GM18508 (cell line): Measurements from ENCODE around the gene SCNM1.
A peak's percentile ranks its signal among the peaks of the same experiment; 100 is the strongest.
"Not testable (repeated sequence)": the region's sequence is repeated elsewhere in the genome, so short reads cannot be mapped to it uniquely, and the experiment has no call there.

Experiments
- ATAC-seq: cut with Tn5 transposase; IDR thresholded peaks from one replicate; pipeline ENCODE4 v1.9.1; 2021; ENCODE audit warnings: moderate number of reproducible peaks; ENCODE audit not compliant: insufficient read depth, unreplicated experiment

Gene SCNM1

DNA sequence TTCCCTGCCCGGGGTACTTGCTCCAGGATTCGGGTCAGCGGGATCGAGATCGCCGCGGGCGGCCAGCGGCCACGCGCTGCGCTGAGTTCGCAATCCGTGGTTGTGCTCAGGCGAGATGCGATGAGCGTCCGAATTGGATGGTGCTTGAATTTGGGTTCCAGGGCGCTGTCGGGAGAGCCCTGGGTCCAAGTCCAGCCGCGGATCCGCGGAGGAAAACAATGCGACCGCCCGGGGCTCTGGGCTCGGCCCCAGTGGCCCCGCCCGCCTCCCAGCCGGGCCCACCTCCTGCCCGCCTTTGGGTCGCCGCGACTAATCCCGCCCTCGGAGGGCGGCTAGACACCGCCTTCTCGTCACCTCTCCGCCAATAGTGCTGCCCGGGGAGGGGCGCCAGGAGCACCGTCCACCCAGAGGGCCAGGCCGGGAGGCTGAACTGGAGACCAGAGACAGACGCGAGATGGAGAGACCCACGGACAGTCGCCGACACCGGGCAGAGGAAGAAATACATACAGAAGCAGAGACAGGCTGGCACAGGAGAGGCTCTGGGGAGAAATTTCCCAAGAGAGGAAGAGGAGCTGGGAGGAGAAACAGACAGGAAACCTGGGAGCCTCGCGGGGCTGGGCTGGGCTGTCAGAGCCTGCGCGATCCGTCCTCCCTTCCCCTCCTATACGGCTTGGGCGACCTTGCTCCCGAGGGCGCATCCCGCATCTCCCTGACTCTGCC, 19.4 kb upstream of the SCNM1 start, which contains the start of gene SEMA6C:
Gene SEMA6C, minus strand, starts transcription at position 220 of the 720 bp plus-strand sequence. CDS start 4,010 bp downstream, outside the sequence.
- ATAC-seq: no peak

DNA sequence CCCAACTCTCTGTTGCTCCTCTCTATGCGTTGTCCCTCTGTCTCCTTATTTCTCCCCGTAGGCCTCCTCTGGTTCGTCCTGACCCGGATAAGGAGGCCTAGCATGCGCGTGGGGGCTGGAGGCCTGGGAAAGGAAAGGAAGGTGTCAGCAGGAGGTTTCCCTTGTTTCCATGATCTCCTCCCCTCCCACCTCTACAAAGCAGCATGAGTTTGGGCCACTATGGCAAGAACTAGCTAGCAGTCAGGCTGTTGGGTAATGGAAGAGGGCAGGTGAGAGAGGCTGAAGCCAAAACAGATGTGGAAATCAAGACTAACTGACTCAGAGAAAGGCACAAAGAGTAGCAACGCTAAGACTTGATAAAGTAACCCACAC, 18.8 kb upstream of the SCNM1 start:
- no peak for ATAC-seq

DNA sequence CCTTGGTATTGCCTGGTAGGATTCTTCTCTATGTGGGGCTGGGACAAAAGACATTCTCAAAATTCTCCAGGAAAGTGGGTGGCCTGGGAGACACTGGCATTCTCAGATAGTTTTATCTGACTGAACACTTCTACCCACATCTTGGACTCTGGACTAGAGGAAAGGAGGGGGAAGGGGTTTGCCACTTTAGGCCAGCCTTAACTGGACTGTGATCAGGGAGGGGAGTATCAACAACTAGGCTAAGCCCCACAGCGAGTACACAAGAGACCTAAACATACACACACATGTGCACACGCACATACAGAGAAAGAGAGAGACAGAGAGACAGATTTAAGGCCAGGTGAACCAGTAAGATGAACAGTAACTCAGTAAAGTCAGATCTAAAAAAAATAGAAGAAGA, 18.3 kb upstream of the SCNM1 start:
- no peak for ATAC-seq

DNA sequence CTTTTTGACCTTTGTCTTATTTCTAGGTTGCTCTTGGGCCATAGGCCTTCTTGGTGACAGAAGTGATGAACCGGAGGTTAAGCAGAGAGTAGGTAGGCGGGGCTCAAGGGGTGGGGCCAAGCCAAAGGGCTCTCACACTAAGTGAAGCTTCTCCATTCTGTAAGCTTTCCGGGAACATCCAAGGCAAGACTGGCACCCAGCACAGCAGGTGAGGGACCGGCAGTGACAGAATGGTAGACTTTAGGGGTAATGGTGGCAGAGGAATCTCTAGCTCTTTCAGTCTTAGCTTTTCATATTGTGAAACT, 9.5 kb upstream of the SCNM1 start, which contains the start of gene TNFAIP8L2:
Gene TNFAIP8L2, plus strand, starts transcription at position 135 of the 305 bp plus-strand sequence. CDS start 2,049 bp downstream, outside the sequence.
- no peak for ATAC-seq

DNA sequence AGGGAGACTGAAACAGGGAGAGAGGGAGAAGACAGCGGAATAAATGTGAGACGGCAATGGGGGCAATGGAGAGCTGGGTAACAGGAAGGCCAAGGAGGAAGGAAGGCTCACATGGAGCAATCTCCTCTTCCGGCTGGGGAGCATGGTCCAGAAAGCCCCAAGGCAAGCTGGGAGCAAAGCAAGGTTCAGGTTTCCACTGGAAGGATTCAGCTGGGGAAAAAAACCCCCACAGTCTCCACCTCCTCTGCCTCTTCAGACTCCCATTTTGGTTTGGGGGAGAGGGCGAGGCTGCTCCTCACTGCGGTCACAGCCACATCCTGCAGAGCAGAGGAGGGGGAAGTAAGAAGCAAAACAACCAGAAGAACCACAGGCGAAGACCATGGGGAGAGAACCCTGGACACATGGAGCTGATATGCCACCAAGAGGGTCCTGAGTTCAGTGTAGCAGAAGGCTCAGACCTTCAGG, 8.8 kb upstream of the SCNM1 start:
- ATAC-seq: no peak

DNA sequence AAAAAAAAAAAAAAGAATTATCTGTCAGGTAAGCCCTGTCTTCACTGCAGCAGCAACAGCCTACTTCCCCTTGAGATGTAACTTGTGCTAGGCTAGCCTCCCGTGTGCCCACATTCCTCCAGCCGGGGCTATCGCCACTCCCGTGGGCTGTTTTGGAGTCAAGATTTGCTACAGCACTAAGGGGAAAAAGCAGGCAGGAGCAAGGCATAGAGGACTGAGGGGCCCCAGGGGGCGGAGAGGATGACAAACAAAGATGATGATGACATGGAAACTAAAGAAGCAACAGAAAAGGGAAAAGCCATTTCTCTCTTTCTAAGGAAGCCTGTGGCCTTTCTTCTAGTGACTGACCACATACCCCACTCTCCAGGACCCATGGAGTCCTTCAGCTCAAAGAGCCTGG, 7.6 kb upstream of the SCNM1 start:
- no peak for ATAC-seq

DNA sequence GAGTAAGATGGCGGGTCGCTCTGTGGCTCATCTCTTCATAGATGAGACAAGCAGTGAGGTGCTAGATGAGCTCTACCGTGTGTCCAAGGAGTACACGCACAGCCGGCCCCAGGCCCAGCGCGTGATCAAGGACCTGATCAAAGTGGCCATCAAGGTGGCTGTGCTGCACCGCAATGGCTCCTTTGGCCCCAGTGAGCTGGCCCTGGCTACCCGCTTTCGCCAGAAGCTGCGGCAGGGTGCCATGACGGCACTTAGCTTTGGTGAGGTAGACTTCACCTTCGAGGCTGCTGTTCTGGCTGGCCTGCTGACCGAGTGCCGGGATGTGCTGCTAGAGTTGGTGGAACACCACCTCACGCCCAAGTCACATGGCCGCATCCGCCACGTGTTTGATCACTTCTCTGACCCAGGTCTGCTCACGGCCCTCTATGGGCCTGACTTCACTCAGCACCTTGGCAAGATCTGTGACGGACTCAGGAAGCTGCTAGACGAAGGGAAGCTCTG, 7.1 kb upstream of the SCNM1 start:
- ATAC-seq: no peak

DNA sequence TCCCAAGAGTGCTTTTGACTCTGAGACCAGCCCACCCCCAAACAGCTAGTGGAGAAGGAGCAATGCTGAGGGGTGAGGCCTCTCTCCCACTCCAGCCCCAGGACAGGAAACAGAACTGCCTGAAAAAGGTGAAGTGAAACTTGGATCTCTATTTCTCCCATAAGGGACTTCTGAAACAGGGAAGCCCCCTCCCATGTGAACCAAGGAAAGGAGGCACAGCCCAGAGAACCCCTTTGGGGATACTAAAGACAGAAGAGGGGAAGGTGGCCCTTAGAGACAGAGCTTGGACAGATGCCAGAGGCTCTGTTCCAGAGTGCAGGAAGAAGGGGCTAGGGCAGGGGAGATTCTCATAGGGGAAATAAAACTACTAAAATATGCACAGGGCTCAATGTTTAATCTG, 6.6 kb upstream of the SCNM1 start:
- no peak for ATAC-seq

DNA sequence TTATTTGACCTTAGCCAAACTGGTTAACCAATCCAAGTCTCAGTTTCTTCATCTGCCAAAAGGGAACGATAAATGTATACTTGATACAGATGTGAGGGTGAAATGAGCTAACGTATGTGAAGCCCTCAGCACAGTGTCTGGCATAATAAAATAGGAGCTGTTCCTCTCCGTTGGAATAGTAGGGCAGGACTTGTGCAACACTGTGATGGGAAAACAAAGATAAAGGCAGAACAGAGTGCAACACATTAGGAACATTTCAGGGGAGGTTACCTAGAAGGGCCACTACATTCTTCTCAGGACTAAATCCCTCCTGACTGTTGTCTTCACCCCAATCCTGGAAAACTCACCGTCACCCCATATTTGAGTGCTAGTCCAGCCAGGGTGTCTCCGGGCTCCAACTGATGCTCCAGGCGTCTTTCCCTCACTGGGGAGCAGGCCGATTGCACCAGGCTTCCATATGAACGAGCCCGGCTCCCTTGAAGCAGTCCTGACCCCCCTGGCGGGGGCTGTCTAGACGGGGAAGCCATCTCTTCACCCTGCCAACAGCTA, 1.1 kb upstream of the SCNM1 start:
- no peak for ATAC-seq

DNA sequence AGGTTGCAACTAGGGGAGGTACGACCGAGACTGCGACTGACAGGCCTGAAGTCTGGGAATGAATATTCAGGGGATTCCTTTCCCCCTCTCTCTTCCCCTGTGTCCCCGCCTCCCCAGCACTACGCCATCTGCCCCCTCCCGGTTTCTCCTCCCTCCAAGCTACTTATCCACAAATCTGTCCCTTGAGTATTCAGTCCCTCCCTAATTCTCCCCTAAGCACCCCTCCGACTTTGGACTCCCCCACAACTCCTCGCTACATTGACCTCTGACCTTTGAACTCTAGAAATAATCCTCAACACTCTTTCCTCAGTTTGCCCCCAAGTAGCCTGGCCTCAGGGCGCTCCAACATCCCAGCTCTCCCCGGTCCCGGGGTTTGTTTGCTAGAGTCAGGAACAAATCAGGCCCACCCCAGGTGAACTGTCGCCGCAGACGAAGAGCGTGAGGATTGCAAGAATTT, 635 bp upstream of the SCNM1 start:
- no peak for ATAC-seq

DNA sequence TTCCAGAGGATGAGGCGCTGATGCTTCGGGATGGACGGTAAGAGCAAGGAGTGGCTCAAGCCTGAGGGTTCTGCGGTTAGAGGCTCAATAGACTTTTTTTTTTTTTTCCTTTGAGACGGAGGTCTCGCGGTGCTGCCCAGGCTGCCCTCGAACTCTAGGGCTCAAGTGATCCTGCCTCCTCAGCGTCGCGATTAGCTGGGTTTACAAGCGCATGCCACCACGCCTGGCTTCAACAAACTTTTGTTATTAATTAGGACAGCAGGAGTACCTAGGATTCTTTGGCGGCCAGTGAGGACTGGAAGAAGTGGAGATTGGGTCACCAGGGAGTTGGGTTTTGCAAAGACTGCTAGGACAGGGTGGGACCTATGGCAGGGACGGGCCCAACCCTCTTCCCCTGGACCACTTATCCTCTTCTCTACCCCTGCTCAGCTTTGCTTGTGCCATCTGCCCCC, 587 bp downstream of the SCNM1 start:
- no peak for ATAC-seq

DNA sequence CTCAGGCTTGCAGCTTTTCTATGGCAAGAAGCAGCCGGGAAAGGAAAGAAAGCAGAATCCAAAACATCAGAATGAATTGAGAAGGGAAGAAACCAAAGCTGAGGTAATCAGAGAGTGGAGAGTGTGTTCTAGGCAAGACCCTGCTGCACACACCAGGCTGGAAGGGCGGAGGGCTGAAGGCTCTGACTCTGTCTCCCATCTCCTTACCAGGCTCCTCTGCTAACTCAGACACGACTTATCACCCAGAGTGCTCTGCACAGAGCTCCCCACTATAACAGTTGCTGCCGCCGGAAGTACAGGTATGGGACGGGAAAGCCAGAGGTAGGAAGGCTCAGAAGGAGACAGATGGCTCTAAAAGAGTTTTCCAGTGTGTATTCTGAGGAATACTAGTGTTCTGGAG, 1.2 kb downstream of the SCNM1 start:
- no peak for ATAC-seq

DNA sequence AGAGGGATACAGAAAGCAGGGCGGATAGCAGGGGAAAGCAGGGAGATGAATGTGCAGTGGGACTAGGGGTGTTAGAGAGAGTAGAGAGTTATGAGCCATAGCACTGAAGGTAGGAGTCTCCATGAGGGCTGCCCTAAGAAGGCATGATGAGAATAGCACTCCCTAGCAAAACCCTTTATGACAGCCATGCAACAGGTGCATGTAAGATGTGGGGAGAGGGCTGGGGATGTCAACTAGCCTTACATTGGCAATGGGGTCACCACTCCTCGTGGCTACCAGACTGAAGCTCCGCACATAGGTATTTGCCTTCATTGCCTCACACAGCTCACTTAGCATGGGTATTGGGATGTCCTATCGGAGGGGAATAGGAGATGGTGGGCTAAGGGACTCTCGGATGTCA, 5.2 kb downstream of the SCNM1 start:
- no peak for ATAC-seq

DNA sequence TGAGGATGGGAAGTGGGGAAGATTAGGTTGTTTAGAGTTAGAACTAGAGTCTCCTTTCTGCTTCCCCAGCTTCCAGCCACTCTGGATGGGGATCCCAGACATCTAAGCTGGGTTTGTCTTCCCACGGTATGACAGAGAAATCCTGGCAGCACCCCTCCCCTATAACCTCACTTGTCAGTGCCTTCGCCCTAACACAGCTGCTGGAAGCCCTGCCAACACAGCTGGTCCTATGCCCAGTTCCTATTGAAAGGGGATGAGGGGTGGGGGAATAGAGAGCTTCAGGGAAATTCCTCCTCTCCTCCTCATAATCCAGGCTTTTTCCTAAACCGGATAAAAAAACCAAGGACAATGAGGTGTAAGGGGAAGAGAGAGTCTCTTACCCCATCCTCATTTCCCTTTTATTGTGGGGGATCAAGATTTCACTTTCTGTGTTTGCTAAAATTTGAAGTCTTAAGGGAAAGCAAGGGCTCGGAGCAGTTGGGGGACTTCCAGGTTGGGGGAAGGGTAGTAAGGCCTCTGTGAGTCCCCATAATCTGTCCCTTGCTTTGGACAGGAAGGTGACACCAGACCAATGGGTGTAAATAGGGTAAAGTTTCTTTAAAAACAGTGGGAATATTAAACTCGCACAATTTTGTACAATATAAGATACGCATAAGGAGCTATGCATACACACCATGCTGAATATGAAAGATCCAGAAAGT, 9.2 kb downstream of the SCNM1 start:
- ATAC-seq: no peak

DNA sequence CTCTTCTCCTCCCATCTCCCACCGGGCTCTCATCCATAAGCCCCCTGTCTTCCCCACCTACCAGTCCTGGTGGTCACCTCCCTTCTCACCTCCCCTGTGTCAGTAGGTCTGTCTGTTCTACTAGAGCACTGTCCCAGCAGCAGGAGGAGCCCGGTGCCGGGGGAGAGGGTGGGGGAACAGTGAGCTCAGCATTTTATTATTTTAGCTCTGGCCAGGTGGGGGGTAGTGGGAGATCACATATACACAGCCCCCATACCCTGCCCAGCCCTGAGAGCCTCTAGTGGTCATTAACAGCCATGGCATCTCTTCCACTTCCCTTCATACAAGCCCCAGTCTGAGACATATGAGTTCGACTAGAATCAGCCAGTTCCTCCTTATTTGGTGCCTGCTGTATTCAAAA, 9.9 kb downstream of the SCNM1 start, which contains the start of gene TMOD4:
Gene TMOD4, minus strand, starts transcription at position 119 of the 400 bp plus-strand sequence. CDS start 1,106 bp downstream, outside the sequence.
- no peak for ATAC-seq

DNA sequence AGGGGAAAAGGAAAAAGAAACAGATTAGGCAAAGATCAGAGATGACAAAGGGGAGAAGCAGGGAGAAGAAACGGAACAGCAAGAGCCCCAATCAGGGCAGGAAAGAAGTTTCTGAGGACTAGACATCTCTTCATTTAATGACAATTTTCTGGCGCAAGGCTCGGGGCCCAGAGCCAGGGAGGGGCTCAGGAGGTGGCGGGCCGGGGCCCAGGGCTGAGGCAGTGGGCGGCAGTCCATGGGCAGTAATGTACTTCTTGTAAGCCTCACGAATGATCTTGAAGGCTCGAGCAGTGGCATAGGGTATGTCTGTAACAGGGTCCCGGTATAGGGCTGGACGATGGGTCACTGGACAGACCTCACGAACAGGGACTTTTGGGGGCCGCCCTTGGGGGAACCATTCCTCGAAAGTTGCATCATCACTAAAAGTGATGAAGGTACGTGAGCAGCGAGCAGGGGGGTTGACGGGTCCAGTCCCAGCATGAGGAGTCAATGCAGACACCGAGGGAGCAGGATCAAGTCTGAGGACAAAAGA, 10.6 kb downstream of the SCNM1 start:
- no peak for ATAC-seq

DNA sequence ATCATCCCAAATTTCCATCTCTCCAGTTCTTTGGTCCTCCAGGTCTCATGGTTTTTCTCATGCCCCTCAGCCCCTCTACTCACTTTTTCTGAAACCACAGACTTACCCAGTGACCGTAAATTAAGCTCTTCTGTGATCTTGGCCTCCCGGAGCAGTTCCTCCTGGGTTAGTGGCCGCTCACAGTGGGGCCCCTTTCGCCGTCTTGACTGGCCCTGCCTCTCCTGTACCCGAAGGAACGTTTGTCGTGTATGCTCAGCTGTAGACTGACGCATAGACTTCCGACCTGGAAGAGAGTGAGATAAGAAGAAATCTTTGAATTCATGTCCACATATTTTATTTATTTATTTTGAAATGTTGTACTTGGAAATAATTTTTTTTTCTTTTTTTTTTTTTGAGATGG, 18.3 kb downstream of the SCNM1 start:
- no peak for ATAC-seq

DNA sequence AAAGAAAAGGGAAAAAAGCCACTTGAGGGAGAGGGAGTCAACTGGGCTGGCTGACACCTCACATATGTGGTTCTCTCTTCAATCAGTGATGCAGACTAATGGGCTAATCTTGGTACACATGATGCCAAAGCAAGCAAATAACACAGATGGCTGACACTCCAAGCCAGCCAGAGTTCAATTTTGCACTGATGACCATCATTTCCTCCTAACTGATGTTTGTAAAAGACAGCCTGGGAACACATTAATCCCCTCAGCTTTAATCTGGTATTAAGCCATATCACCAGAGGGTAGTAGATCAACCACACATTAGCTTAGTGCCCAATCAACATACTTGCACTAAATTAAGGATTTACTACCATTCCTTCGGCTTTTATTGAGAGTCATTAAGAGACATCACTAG, 21.3 kb downstream of the SCNM1 start:
- ATAC-seq: no peak

DNA sequence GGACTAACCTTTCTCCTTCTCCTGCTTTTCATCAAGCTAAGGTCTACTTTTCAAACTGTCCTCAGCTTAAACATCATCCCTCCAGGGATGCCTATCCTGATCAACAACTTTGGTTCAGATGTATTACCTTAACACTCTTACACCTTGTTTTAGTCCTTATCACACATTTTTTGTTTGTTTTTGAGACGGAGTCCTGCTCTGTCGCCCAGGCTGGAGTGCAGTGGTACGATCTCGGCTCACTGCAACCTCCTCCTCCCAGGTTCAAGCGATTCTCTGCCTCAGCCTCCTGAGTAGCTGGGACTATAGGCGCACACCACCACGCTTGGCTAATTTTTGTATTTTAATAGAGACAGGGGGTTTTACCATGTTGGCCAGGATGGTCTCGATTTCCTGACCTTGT, 22.7 kb downstream of the SCNM1 start:
- not testable (repeated sequence) for ATAC-seq

DNA sequence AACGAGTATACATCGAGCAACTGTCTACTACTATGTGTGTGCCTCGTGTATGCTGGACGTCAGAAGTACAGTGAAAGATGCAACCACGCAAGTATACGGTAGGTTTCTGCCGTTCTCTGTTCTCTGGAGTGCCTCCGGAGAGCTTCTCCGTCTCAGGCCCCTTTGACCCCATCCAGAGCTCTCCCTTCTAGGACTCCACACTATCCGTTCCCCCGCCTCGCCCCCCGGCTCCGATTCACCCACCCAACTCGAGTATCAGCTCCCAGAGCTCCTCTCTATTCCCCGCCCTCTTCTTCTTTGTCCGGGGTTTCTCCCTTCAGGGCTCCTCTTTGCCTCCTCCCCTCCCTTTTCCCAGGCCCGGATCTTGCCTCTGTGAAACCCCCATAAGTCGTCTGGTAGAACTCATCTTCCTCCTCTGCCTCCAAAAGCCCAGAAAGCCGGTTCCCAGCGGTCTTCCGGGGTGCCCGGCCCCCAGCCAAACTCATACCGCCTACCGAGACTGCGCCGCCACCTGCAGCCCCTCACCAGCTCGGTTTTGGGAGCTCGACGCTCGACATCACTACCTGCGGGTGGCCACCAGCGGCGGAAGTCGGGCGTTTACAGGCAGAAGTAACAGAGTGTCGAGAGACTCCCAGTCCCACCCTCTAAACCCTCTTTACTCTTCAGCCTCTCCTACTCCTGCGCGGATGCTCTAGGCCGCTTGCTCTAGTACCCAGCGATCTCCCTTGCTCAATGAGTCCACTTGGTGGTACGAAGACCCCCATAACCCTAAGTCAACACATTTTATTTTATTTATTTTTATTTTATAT, 23.9 kb downstream of the SCNM1 start, which contains the start of gene VPS72:
Gene VPS72, minus strand, starts transcription at position 561 of the 809 bp plus-strand sequence. Its CDS starts 76 bp downstream, at position 485.
- peak; percentile 67 for ATAC-seq
